ENCODE measurements around the gene ADAMTS6. TPM values are rescaled to one million over a fixed set of nuclear protein-coding genes. Genes with fewer than 3 reads are reported as not detected.

The ADAMTS6 gene
- total RNA-seq, 1 donor from 2014 or later: 2.6 TPM

DNA sequence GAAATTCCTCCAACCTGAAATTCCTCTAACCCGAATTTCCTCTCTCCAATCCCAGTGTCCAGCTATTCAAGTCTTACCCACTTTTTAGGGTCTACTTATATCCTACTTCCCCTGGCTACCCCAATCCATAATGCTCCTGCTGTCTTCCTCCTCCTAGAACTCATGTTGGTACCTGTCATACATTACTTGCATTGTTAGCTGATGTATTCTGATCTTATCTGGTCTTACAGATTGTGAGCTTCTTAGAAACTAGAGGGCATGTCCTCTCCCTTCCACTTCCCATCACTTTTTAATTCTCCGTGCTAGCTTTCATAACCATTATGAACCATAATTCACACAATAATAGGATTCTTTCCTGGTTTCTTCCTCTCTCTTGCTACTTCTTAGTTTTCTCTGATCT is 376.9 kb downstream of the ADAMTS6 start:
- no peaks in the 10 kb centered on the region for H3K36me3 ChIP-seq (ENCODE audit: control insufficient read depth in 3 of 3, insufficient read depth in 3 of 3, low read length in 3 of 3)
- no peak overlapping the region for H3K4me3 ChIP-seq (ENCODE audit: low read length in 3 of 3)
- H3K27ac ChIP-seq (ENCODE audit: low read depth, low read length): no peak overlapping the region
- H3K4me1 ChIP-seq (ENCODE audit: control insufficient read depth in 3 of 3, insufficient read depth in 3 of 3, low read length in 3 of 3): peaks cover 0 to 9% (median 0%) of the 10 kb centered on the region in 3 donors
- H3K9me3 ChIP-seq (ENCODE audit: control insufficient read depth in 3 of 3, low read length in 3 of 3): no peaks in the 10 kb centered on the region
- no peak overlapping the region for H3K9ac ChIP-seq (ENCODE audit: low read depth in 1 of 3, low read length in 3 of 3)
- H3K27me3 ChIP-seq (ENCODE audit: control insufficient read depth in 3 of 3, insufficient read depth in 3 of 3, low read length in 3 of 3): peaks cover 0 to 2% (median 0%) of the 10 kb centered on the region in 3 donors

DNA sequence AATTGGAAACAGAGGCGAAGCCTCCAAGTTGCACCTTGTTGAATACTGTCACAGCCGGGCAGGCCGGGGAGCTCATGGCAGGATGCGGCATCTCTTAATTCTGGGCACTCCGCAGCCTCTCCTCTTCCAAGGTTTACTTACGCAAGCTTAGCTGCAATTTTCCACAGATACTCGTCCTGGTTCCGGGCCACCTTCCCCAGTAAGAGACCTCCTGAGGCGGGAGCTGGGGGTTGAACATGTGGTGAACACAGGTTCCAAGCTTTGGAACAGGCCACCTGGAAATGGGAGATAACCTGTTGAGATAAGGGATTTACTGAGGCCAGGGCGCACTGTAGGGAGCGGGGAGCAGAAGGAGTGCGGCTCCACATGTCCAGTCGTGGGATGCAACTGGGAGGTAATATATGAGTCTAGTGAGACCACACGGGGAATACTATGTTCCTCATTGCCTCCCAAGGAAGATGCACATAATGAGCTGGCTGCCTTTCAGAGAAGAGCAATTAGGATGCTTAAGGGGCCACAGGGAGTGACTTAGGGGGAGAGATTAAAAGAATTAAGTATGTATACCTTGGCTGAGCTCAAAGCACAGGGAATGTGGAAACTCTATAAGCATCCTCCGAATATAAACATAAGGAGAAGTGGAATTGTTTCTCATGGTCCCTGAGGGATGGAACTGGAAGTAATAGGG is 377.8 kb downstream of the ADAMTS6 start:
- Histone ChIP-seq H3K4me1 (ENCODE audit: control insufficient read depth in 3 of 3, insufficient read depth in 3 of 3, low read length in 3 of 3) (peaks cover 0 to 9% (median 0%) of the 10 kb centered on the region in 3 donors), H3K4me3 (ENCODE audit: low read length in 3 of 3) (peak overlapping the region in 2 of 3 donors; percentile 65), H3K27ac (ENCODE audit: low read depth, low read length) (no peak overlapping the region), H3K36me3 (ENCODE audit: control insufficient read depth in 3 of 3, insufficient read depth in 3 of 3, low read length in 3 of 3) (no peaks in the 10 kb centered on the region), H3K9ac (ENCODE audit: low read depth in 1 of 3, low read length in 3 of 3) (peak overlapping the region in 2 of 3 donors; percentile 9 to 55), H3K9me3 (ENCODE audit: control insufficient read depth in 3 of 3, low read length in 3 of 3) (no peaks in the 10 kb centered on the region), H3K27me3 (ENCODE audit: control insufficient read depth in 3 of 3, insufficient read depth in 3 of 3, low read length in 3 of 3) (peaks cover 0 to 2% (median 0%) of the 10 kb centered on the region in 3 donors)

- Histone ChIP-seq H3K4me1 (ENCODE audit: control insufficient read depth in 3 of 3, insufficient read depth in 3 of 3, low read length in 3 of 3) (peaks cover 0 to 9% (median 0%) of the 10 kb centered on the region in 3 donors), H3K9ac (ENCODE audit: low read depth in 1 of 3, low read length in 3 of 3) (peak overlapping the region; percentile 70 to 80 (median 75)), H3K4me3 (ENCODE audit: low read length in 3 of 3) (peak overlapping the region; percentile 65 to 69 (median 69)), H3K36me3 (ENCODE audit: control insufficient read depth in 3 of 3, insufficient read depth in 3 of 3, low read length in 3 of 3) (no peaks in the 10 kb centered on the region), H3K9me3 (ENCODE audit: control insufficient read depth in 3 of 3, low read length in 3 of 3) (no peaks in the 10 kb centered on the region), H3K27ac (ENCODE audit: low read depth, low read length) (peak overlapping the region; percentile 59), H3K27me3 (ENCODE audit: control insufficient read depth in 3 of 3, insufficient read depth in 3 of 3, low read length in 3 of 3) (peaks cover 0 to 2% (median 0%) of the 10 kb centered on the region in 3 donors)
Measured at GRCh38 chr5:65102976-65103711, 378.6 kb downstream of the ADAMTS6 start.

DNA sequence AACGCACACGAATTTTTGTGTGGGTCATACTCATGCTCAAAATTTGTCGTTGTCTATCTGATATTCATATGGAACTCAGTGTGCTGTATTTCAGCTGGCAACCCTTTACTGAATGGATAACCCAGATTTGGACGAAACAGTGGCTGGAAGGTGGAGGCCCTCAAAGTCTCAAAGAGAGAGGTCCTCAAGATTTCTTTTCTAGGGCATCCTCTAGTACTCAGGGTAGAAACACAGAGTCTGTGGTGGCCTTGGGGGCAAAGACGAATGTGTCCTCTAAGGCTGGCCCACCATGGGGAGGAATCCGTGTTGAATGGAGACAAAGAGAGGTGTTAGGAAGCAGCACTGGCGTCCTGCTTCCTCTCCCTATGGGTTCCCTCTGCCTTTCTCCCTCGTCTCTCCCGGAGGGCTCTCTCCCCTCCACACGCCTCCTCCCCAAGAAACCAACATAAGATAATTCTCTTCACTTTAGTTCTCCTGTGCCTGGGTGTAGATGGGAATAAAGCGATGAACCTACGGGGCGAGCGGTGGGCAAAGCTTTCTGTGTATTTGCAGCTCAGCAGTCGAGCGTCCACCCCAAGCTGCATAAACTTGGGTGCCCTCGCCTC is 379.2 kb downstream of the ADAMTS6 start:
- H3K4me1 ChIP-seq (ENCODE audit: control insufficient read depth in 3 of 3, insufficient read depth in 3 of 3, low read length in 3 of 3): peaks cover 0 to 9% (median 0%) of the 10 kb centered on the region in 3 donors
- H3K27ac ChIP-seq (ENCODE audit: low read depth, low read length): peak overlapping the region; percentile 59
- H3K27me3 ChIP-seq (ENCODE audit: control insufficient read depth in 3 of 3, insufficient read depth in 3 of 3, low read length in 3 of 3): peaks cover 0 to 2% (median 0%) of the 10 kb centered on the region in 3 donors
- no peaks in the 10 kb centered on the region for H3K36me3 ChIP-seq (ENCODE audit: control insufficient read depth in 3 of 3, insufficient read depth in 3 of 3, low read length in 3 of 3)
- H3K9ac ChIP-seq (ENCODE audit: low read depth in 1 of 3, low read length in 3 of 3): peak overlapping the region; percentile 70 to 80 (median 75)
- H3K4me3 ChIP-seq (ENCODE audit: low read length in 3 of 3): peak overlapping the region; percentile 65 to 69 (median 69)
- H3K9me3 ChIP-seq (ENCODE audit: control insufficient read depth in 3 of 3, low read length in 3 of 3): no peaks in the 10 kb centered on the region

DNA sequence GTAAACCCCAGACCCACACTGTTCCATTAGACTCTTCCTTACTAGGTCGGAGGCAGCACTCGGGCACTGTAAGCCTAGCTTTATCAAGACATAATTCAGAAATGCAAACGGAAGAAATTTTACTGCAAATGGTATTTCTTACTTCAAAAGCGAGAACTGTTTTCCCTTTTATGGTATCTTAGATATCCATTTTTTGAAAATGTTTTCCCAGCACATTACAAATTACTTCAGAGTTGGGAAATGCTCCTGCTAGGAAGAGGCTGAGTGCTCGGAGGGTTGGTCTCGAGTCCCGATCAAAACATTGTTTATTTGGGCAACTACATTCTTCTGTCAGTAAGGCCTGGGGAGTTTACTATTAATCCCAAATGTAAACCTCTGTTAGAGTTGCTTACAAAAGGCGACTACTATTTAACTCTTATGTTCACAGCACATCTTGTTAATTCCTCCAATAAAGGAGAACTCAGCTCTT is 380.1 kb downstream of the ADAMTS6 start:
- Histone ChIP-seq H3K4me3 (ENCODE audit: low read length in 3 of 3) (no peak overlapping the region), H3K9me3 (ENCODE audit: control insufficient read depth in 3 of 3, low read length in 3 of 3) (no peaks in the 10 kb centered on the region), H3K4me1 (ENCODE audit: control insufficient read depth in 3 of 3, insufficient read depth in 3 of 3, low read length in 3 of 3) (peaks cover 0 to 9% (median 0%) of the 10 kb centered on the region in 3 donors), H3K9ac (ENCODE audit: low read depth in 1 of 3, low read length in 3 of 3) (no peak overlapping the region), H3K36me3 (ENCODE audit: control insufficient read depth in 3 of 3, insufficient read depth in 3 of 3, low read length in 3 of 3) (no peaks in the 10 kb centered on the region), H3K27ac (ENCODE audit: low read depth, low read length) (no peak overlapping the region), H3K27me3 (ENCODE audit: control insufficient read depth in 3 of 3, insufficient read depth in 3 of 3, low read length in 3 of 3) (peaks cover 0 to 2% (median 0%) of the 10 kb centered on the region in 3 donors)

DNA sequence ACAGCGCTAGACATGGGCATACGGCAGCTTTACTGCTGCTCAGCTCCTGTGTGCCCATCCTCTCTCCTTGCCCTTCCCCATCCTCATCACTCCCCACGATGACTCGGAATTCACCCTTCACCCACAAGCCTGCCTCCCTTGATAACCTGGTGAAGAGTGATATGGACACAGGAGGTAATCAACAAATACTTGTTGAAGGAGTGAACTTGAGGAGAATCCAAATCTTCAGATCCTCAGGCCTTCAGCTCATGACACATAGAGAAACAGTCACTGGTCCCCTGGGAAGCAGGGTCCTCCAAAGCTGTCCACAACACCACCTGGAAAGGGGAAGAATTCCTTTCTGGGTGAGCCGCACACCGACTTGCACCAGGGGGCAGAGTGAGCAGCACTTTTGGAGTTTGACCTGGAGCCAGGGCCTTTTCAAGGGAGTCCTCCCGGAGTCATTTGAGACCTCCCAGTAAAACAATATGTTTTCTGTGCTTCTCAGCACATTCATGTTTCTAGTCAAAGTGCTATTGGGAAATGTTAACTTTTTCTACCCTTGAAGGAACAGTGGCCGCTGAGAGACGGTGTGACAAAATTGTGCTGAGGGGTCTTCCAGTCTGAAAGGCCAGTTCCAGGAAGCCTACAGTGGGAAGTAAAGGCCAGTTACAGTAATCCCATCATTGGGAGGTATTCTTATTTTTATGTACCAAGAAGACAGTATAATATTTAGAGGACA is 380.6 kb downstream of the ADAMTS6 start:
- Histone ChIP-seq H3K4me3 (ENCODE audit: low read length in 3 of 3) (no peak overlapping the region), H3K9ac (ENCODE audit: low read depth in 1 of 3, low read length in 3 of 3) (no peak overlapping the region), H3K9me3 (ENCODE audit: control insufficient read depth in 3 of 3, low read length in 3 of 3) (no peaks in the 10 kb centered on the region), H3K4me1 (ENCODE audit: control insufficient read depth in 3 of 3, insufficient read depth in 3 of 3, low read length in 3 of 3) (peaks cover 0 to 9% (median 0%) of the 10 kb centered on the region in 3 donors), H3K27me3 (ENCODE audit: control insufficient read depth in 3 of 3, insufficient read depth in 3 of 3, low read length in 3 of 3) (peaks cover 0 to 2% (median 0%) of the 10 kb centered on the region in 3 donors), H3K36me3 (ENCODE audit: control insufficient read depth in 3 of 3, insufficient read depth in 3 of 3, low read length in 3 of 3) (no peaks in the 10 kb centered on the region), H3K27ac (ENCODE audit: low read depth, low read length) (no peak overlapping the region)

Small RNA genes within 50 kb of the gene (small RNA-seq; reads per million reads assigned to genes)
- not detected for gene RF00019

Other genes starting within 250 kb of the ADAMTS6 start
- gene CENPK, start 81.2 kb upstream of the ADAMTS6 start, total RNA-seq: 12.5 TPM
- 52.7 TPM for gene PPWD1, start 81.4 kb upstream of the ADAMTS6 start, total RNA-seq
- gene TRIM23, start 142.4 kb upstream of the ADAMTS6 start, total RNA-seq: 25.6 TPM
- gene SHLD3, start 143.1 kb upstream of the ADAMTS6 start, total RNA-seq: 3.1 TPM
- gene TRAPPC13, start 143.1 kb upstream of the ADAMTS6 start, total RNA-seq: 17.2 TPM
- 4.2 TPM for gene SGTB, start 240.2 kb upstream of the ADAMTS6 start, total RNA-seq
- gene NLN, start 240.3 kb upstream of the ADAMTS6 start, total RNA-seq: 18.8 TPM

All from skeletal muscle tissue (tissue), 5 donors.